ENCODE results near the gene TRIM17.

TRIM17 gene

DNA sequence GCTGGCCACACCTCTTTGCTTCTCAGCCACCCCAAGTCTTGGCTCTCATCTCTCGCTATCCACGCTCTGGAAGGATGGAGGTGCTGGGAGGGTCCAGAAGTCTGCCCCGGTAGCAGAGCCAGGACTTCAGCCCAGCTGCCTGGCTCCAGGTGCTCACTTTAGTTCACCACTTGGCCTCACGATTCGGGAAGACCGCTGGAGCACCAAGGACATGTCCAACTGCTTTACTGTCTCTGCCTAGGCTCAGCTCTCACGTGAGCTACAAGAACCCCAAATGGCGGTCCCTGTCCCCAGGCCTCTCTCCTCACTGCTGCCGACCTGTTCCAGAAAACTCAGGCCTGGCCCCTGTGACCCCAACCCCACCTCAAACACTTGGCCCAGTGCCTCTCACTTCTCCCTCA, 13.4 kb downstream of the TRIM17 start:
- peaks cover 65% of the 10 kb centered on the region for H3K36me3 ChIP-seq (ENCODE audit: insufficient read depth, insufficient read length, low read length)
- H3K9ac ChIP-seq (ENCODE audit: insufficient read length, low read depth), result peak overlapping the region; percentile 61

DNA sequence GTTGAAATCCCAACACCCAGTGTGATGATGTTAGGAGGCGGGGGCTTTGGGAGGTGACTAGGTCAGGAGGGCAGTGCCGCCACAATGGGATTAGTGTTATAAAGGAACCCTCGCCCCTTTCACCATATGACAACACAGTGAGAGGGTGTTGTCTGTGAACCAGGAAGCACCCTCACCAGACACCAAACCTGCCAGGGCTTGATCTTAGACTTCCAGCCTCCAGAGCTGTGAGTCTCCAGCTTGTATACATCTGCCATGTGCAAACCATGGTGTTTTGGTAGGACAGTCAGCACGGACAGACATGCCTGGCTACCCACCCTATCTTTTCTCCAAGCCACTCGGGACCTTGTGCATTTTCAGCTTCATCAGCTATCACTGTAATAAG, 14.0 kb downstream of the TRIM17 start:
- peaks cover 15% of the 10 kb centered on the region for H3K4me1 ChIP-seq (ENCODE audit: insufficient read depth, insufficient read length)
- H3K27me3 ChIP-seq (ENCODE audit: insufficient read depth, insufficient read length), result no peaks in the 10 kb centered on the region
- TF ChIP-seq YY1 (IDR thresholded peaks at IDR 0.05; ENCODE audit: insufficient read depth, insufficient read length), result no peak
- TF ChIP-seq ZNF274 (IDR thresholded peaks at IDR 0.05; ENCODE audit: low read depth, low read length), result no peak
- TF ChIP-seq SUZ12 (IDR thresholded peaks at IDR 0.05; ENCODE audit: extremely low read depth, insufficient read depth, insufficient read length), result no peak
- H3K36me3 ChIP-seq (ENCODE audit: insufficient read depth, insufficient read length, low read length), result peaks cover 70% of the 10 kb centered on the region
- H3K9ac ChIP-seq (ENCODE audit: insufficient read length, low read depth), result no peak overlapping the region
- no peak for DNase-seq (ENCODE audit: low read depth, low spot score)
- no peaks in the 10 kb centered on the region for H3K9me3 ChIP-seq (ENCODE audit: insufficient read depth, low read length)
- H3K4me3 ChIP-seq (ENCODE audit: insufficient read length, low read depth), result no peak overlapping the region

More for the DNA sequence above, 13.4 kb downstream of the TRIM17 start:
- no peak for DNase-seq (ENCODE audit: low read depth, low spot score)
- TF ChIP-seq ZNF274 (IDR thresholded peaks at IDR 0.05; ENCODE audit: low read depth, low read length) (no peak), SUZ12 (IDR thresholded peaks at IDR 0.05; ENCODE audit: extremely low read depth, insufficient read depth, insufficient read length) (no peak), YY1 (IDR thresholded peaks at IDR 0.05; ENCODE audit: insufficient read depth, insufficient read length) (no peak)
- Histone ChIP-seq H3K9me3 (ENCODE audit: insufficient read depth, low read length) (no peaks in the 10 kb centered on the region), H3K27me3 (ENCODE audit: insufficient read depth, insufficient read length) (no peaks in the 10 kb centered on the region), H3K4me3 (ENCODE audit: insufficient read length, low read depth) (no peak overlapping the region), H3K4me1 (ENCODE audit: insufficient read depth, insufficient read length) (peaks cover 18% of the 10 kb centered on the region)

- no peaks in the 10 kb centered on the region for H3K27me3 ChIP-seq (ENCODE audit: insufficient read depth, insufficient read length)
- TF ChIP-seq SUZ12 (IDR thresholded peaks at IDR 0.05; ENCODE audit: extremely low read depth, insufficient read depth, insufficient read length) (no peak), YY1 (IDR thresholded peaks at IDR 0.05; ENCODE audit: insufficient read depth, insufficient read length) (no peak), ZNF274 (IDR thresholded peaks at IDR 0.05; ENCODE audit: low read depth, low read length) (no peak)
- DNase-seq (ENCODE audit: low read depth, low spot score), result no peak
- no peak overlapping the region for H3K9ac ChIP-seq (ENCODE audit: insufficient read length, low read depth)
- H3K4me1 ChIP-seq (ENCODE audit: insufficient read depth, insufficient read length), result peaks cover 15% of the 10 kb centered on the region
- H3K36me3 ChIP-seq (ENCODE audit: insufficient read depth, insufficient read length, low read length), result peaks cover 77% of the 10 kb centered on the region
- no peak overlapping the region for H3K4me3 ChIP-seq (ENCODE audit: insufficient read length, low read depth)
- no peaks in the 10 kb centered on the region for H3K9me3 ChIP-seq (ENCODE audit: insufficient read depth, low read length)
These were observed 14.7 kb downstream of the TRIM17 start for GRCh38 chr1:228401782-228402640.

- Histone ChIP-seq H3K36me3 (ENCODE audit: insufficient read depth, insufficient read length, low read length) (peaks cover 88% of the 10 kb centered on the region), H3K4me1 (ENCODE audit: insufficient read depth, insufficient read length) (peaks cover 15% of the 10 kb centered on the region), H3K9me3 (ENCODE audit: insufficient read depth, low read length) (no peaks in the 10 kb centered on the region), H3K27me3 (ENCODE audit: insufficient read depth, insufficient read length) (no peaks in the 10 kb centered on the region), H3K4me3 (ENCODE audit: insufficient read length, low read depth) (no peak overlapping the region), H3K9ac (ENCODE audit: insufficient read length, low read depth) (no peak overlapping the region)
- TF ChIP-seq YY1 (IDR thresholded peaks at IDR 0.05; ENCODE audit: insufficient read depth, insufficient read length) (no peak), SUZ12 (IDR thresholded peaks at IDR 0.05; ENCODE audit: extremely low read depth, insufficient read depth, insufficient read length) (no peak), ZNF274 (IDR thresholded peaks at IDR 0.05; ENCODE audit: low read depth, low read length) (no peak)
- no peak for DNase-seq (ENCODE audit: low read depth, low spot score)
These were observed 15.8 kb downstream of the TRIM17 start for GRCh38 chr1:228400692-228401454.

GRCh38 chr1:228400237-228400651, 16.4 kb downstream of the TRIM17 start:
- peaks cover 94% of the 10 kb centered on the region for H3K36me3 ChIP-seq (ENCODE audit: insufficient read depth, insufficient read length, low read length)
- H3K4me3 ChIP-seq (ENCODE audit: insufficient read length, low read depth), result no peak overlapping the region
- peaks cover 15% of the 10 kb centered on the region for H3K4me1 ChIP-seq (ENCODE audit: insufficient read depth, insufficient read length)
- no peak for DNase-seq (ENCODE audit: low read depth, low spot score)
- H3K9ac ChIP-seq (ENCODE audit: insufficient read length, low read depth), result no peak overlapping the region
- TF ChIP-seq SUZ12 (IDR thresholded peaks at IDR 0.05; ENCODE audit: extremely low read depth, insufficient read depth, insufficient read length) (no peak), YY1 (IDR thresholded peaks at IDR 0.05; ENCODE audit: insufficient read depth, insufficient read length) (no peak), ZNF274 (IDR thresholded peaks at IDR 0.05; ENCODE audit: low read depth, low read length) (no peak)
- no peaks in the 10 kb centered on the region for H3K9me3 ChIP-seq (ENCODE audit: insufficient read depth, low read length)
- no peaks in the 10 kb centered on the region for H3K27me3 ChIP-seq (ENCODE audit: insufficient read depth, insufficient read length)

GRCh38 chr1:228399531-228400236, 17.0 kb downstream of the TRIM17 start:
- Histone ChIP-seq H3K9me3 (ENCODE audit: insufficient read depth, low read length) (no peaks in the 10 kb centered on the region), H3K36me3 (ENCODE audit: insufficient read depth, insufficient read length, low read length) (peaks cover 97% of the 10 kb centered on the region), H3K4me1 (ENCODE audit: insufficient read depth, insufficient read length) (peaks cover 15% of the 10 kb centered on the region), H3K4me3 (ENCODE audit: insufficient read length, low read depth) (no peak overlapping the region), H3K9ac (ENCODE audit: insufficient read length, low read depth) (no peak overlapping the region), H3K27me3 (ENCODE audit: insufficient read depth, insufficient read length) (no peaks in the 10 kb centered on the region)
- no peak for DNase-seq (ENCODE audit: low read depth, low spot score)
- TF ChIP-seq SUZ12 (IDR thresholded peaks at IDR 0.05; ENCODE audit: extremely low read depth, insufficient read depth, insufficient read length), result no peak
- TF ChIP-seq YY1 (IDR thresholded peaks at IDR 0.05; ENCODE audit: insufficient read depth, insufficient read length), result no peak
